Neuronal stem cell (in vitro differentiated cells): ENCODE measurements around the gene NRIP3. TPM values are rescaled to one million over a fixed set of nuclear protein-coding genes. Genes with fewer than 3 reads are reported as not detected.

ENCODE experiments used
- small RNA-seq: library from polyadenylated mRNA; stranded (forward); fragments of <200 nt; extraction: miRNeasy Mini kit (QIAGEN cat#:217004); gene quantifications from one replicate; pipeline ENCODE3, GENCODE V24; 2013; ENCODE audit not compliant: insufficient read depth

Gene NRIP3

Small RNA genes lying within 50 kb of the gene (small RNA-seq; reads per million reads assigned to genes)
- not detected for gene RF00019
